Vagina (tissue), 2 donors: Measurements from ENCODE around the gene NUBP2.

Experiments used
- POLR2A ChIP-seq, 2 donors: fragments of 450-650 bp; IDR thresholded peaks; one replicate each; pipeline ENCODE4 v1.6.1; 2017; ENCODE audit warnings: antibody characterized with exemption in 2 of 2, mild to moderate bottlenecking in 2 of 2, moderate library complexity in 2 of 2
- POLR2AphosphoS5 ChIP-seq, 2 donors: sonication (generic); formaldehyde crosslinking; IDR thresholded peaks; one replicate each; pipeline ENCODE4 v1.9.0; 2017; ENCODE audit warnings: antibody characterized with exemption in 2 of 2, mild to moderate bottlenecking in 2 of 2, low read depth in 1 of 2; ENCODE audit not compliant: insufficient read depth in 1 of 2
- TF ChIP-seq, protein P1 (sequence below), 3 experiments: fragments of 450-650 bp in 2 of 3; fragments of 200-600 bp in 1 of 3; sonication (generic) in 1 of 3; IDR thresholded peaks; one replicate each; pipeline ENCODE4 v1.5.1; 2017 to 2019; ENCODE audit warnings: antibody characterized with exemption in 3 of 3, mild to moderate bottlenecking in 2 of 3, moderate library complexity in 2 of 3

DNA sequence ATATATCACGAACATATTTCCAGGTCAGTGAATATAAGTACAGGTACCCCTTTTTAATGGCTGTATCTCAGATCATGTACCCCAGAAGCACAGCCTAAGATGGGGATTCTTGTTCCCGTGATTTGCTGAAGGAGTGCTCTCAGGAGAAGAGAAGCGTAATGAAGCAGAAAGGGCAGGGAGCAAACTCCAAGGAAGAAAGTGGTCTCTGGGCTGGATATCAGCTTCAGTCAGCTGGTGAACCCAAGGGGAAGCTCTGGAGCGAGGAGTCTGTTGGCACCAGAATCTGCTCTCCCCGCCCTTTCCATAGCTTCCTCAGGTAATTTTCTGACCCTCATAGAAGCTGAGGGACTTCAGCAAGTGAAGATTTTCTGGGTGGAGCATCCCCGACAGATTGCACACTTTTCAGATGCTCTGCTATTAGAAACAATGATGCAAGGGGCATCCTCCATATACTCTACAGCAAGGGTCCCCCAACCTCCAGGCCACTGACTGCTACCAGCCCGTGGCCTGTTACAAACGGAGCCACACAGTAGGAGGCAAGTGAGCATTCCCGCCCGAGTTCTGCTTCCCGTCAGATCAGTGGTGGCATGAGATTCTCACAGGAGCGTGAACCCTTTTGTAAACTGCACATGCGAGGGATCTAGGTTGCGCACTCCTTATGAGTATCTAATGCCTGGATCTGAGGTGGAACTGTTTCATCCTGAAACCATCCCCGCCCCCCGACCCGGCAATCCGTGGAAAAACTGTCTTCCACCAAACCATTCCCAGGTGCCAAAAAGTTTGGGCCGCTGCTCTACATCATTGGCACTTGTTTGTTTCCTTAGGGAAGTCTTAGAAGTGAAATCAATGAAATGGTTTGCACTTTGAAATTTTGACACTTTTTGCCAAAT lies 48.7 kb downstream of the NUBP2 start:
- TF ChIP-seq POLR2A (IDR thresholded peaks at IDR 0.05) (no peak), POLR2AphosphoS5 (IDR thresholded peaks at IDR 0.05; ENCODE audit: insufficient read depth in 1 of 2, low read depth in 1 of 2) (no peak)
- TF ChIP-seq, protein P1, sequence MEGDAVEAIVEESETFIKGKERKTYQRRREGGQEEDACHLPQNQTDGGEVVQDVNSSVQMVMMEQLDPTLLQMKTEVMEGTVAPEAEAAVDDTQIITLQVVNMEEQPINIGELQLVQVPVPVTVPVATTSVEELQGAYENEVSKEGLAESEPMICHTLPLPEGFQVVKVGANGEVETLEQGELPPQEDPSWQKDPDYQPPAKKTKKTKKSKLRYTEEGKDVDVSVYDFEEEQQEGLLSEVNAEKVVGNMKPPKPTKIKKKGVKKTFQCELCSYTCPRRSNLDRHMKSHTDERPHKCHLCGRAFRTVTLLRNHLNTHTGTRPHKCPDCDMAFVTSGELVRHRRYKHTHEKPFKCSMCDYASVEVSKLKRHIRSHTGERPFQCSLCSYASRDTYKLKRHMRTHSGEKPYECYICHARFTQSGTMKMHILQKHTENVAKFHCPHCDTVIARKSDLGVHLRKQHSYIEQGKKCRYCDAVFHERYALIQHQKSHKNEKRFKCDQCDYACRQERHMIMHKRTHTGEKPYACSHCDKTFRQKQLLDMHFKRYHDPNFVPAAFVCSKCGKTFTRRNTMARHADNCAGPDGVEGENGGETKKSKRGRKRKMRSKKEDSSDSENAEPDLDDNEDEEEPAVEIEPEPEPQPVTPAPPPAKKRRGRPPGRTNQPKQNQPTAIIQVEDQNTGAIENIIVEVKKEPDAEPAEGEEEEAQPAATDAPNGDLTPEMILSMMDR (IDR thresholded peaks at IDR 0.05): no peak
